ENCODE measurements around the gene VSNL1.

The VSNL1 gene

DNA sequence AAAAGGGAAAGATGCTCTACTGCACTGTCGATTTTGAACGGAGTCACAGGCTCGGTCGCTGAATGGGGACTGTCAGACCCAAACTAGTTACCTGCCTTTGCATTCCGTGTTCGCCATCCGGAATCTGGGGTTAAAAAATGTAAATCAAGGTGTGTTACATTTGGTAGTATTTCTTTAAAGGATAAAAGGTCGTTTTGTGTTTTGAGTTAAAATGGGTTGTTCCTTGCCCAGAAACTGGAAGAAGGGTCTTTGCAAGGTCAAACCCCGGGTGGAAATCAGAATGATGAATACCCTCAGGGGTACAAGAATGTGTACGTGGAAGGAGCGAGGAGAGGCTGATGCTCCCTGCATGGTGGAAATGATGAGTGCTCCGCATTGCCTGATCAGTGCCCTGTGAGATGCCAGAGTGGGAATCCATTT, 1.0 kb downstream of the VSNL1 start:
- H3K4me3 ChIP-seq (replicated peaks in 1 of 2; ENCODE audit: low read depth in 2 of 2, low read length in 2 of 2): peak overlapping the region in 1 of 2 donors; percentile 54
- TF ChIP-seq, protein P1, sequence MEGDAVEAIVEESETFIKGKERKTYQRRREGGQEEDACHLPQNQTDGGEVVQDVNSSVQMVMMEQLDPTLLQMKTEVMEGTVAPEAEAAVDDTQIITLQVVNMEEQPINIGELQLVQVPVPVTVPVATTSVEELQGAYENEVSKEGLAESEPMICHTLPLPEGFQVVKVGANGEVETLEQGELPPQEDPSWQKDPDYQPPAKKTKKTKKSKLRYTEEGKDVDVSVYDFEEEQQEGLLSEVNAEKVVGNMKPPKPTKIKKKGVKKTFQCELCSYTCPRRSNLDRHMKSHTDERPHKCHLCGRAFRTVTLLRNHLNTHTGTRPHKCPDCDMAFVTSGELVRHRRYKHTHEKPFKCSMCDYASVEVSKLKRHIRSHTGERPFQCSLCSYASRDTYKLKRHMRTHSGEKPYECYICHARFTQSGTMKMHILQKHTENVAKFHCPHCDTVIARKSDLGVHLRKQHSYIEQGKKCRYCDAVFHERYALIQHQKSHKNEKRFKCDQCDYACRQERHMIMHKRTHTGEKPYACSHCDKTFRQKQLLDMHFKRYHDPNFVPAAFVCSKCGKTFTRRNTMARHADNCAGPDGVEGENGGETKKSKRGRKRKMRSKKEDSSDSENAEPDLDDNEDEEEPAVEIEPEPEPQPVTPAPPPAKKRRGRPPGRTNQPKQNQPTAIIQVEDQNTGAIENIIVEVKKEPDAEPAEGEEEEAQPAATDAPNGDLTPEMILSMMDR (IDR thresholded peaks at IDR 0.05; ENCODE audit: low read depth, low read length): no peak
- no peak for DNase-seq (ENCODE audit: low read depth in 2 of 2)

DNA sequence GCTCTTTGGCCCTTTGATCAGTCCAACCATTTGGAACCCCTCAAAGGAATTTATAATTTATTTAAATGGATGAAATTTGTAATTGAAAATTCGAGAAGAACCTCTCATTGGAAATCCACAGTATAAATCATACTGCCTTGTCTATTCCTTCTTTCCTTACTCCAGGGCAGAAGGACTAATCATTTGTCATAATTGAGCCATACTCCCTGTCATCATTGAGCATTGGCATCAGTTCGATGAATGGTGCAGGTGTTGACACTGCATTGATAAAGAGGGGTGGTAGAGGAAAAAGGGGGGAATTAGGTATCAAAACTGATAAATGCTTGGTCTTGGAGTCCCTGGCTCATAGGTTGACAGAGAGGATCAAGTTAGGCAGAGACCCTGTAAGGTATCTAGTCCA, 2.0 kb downstream of the VSNL1 start:
- TF ChIP-seq, protein P1 (IDR thresholded peaks at IDR 0.05; ENCODE audit: low read depth, low read length): no peak
- no peak overlapping the region for H3K4me3 ChIP-seq (replicated peaks in 1 of 2; ENCODE audit: low read depth in 2 of 2, low read length in 2 of 2)
- no peak for DNase-seq (ENCODE audit: low read depth in 2 of 2)

DNA sequence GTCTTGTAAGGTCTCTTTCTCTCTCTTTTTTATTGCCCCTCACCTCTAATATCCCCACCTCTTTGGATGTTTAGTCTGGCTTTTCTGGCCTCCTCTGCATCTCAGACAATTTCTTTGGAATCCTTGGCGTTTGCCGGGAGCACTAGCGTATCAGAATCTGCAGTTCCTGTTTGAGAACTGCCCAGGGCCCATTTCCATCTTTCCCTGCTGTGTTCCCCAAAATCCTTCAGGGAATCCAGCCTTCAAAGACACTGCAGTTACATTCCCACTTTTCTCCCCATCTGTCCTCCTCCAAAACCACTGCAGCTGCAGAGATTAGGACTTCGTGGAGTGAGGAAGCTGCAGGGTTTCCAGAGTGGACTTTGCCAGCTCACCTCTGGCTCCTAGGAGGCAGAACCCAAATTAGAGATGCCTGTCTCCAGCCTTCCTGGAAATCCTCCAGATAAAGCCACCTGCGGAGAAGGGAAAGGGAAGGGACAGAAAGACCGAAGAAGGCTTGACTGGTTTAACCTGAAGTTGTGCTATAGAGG, 2.7 kb downstream of the VSNL1 start:
- TF ChIP-seq, protein P1 (IDR thresholded peaks at IDR 0.05; ENCODE audit: low read depth, low read length): no peak
- H3K4me3 ChIP-seq (replicated peaks in 1 of 2; ENCODE audit: low read depth in 2 of 2, low read length in 2 of 2): no peak overlapping the region
- no peak for DNase-seq (ENCODE audit: low read depth in 2 of 2)

DNA sequence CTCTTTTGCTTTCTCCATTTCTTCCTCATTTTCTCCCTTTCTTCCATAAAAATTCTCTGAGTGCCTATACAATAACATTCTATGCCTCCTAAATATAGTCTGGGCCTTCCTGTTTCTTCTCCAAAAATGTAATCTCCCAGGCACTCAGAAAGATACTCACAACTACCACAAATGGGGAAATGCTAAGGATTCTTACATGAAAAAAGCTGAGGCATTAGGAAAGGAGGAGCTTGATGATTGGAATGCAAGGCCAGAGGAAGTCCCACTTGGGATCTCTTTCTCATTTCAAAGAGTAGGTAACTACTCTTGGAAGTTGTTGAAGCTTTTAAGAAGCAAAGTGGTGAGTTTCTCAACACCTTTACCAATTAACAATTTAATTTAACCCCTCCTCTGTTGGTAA, 3.4 kb downstream of the VSNL1 start:
- TF ChIP-seq, protein P1 (IDR thresholded peaks at IDR 0.05; ENCODE audit: low read depth, low read length): no peak
- H3K4me3 ChIP-seq (replicated peaks in 1 of 2; ENCODE audit: low read depth in 2 of 2, low read length in 2 of 2): no peak overlapping the region
- peak; percentile 7 to 22 for DNase-seq (ENCODE audit: low read depth in 2 of 2)

DNA sequence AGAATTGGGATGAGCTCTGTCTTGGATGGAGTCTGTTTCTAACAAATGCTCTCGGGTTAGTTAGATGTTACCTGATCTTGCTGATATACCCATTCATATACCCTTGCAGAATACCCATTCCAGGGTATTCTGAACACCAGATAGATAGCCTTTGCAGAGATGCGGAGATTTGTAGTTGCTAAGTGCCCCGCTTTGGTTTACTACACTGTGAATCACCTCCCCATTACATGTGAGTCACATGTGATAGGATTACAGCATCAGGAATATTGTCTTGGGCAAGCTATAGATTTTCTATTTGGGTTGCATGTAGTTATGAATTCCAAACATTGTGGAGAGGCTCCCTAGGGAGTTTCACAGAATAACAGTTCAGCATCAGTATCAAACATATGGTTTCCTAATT, 3.8 kb downstream of the VSNL1 start:
- DNase-seq (ENCODE audit: low read depth in 2 of 2): peak; percentile 9 to 45
- TF ChIP-seq, protein P1 (IDR thresholded peaks at IDR 0.05; ENCODE audit: low read depth, low read length): no peak
- H3K4me3 ChIP-seq (replicated peaks in 1 of 2; ENCODE audit: low read depth in 2 of 2, low read length in 2 of 2): no peak overlapping the region

DNA sequence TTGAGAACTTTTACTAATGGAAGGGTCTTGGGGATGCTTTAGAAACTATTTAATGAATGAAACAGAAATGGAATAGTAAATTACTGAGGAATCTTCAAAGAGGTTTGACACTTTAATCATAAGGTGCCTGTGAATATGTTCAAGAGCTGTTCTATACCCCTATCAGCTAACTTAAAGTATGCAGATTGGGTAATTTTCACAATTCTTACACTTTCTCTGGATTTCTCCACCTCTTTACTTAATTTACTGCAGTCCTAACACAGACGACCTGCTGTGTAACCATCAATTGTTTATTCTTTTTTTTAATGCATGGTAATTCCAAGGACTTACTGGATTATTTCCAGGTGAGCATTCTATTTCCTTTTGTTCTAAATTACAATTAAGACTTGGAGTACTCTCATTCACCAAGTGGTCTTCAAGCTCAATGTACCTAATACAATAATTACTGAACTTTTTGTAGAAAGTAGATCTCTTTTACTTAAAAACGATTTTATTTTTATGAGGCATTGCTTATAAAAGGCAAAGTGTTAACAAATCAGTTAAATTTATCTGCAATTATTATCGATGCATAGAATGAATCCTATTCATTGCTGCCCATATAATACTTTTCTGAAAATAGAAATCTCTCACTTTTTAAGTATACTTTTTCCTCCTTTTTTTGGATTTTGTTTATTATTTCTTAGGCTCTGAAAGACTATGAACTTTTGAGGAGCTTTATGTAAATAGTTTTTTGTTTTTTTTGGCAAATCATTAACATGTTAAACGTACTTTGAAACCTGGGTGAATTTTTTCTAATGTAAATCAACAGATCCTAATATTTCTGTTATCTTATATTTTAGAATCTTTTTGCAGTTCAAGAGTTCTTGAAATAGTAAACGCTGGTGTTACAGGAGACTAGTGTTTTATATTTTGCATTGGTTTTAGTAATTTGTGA, 5.5 kb downstream of the VSNL1 start:
- TF ChIP-seq, protein P1 (IDR thresholded peaks at IDR 0.05; ENCODE audit: low read depth, low read length): no peak
- no peak overlapping the region for H3K4me3 ChIP-seq (replicated peaks in 1 of 2; ENCODE audit: low read depth in 2 of 2, low read length in 2 of 2)
- no peak for DNase-seq (ENCODE audit: low read depth in 2 of 2)
